Nephron progenitor cell (in vitro differentiated cells): ENCODE results near the gene SUSD4.
"Not testable (repeated sequence)": the region's sequence is repeated elsewhere in the genome, so short reads cannot be mapped to it uniquely, and the experiment has no call there.

Source experiments
- DNase-seq: peaks from one replicate; pipeline ENCODE4 v3.0.0; 2021
- H3K27ac Mint-ChIP-seq: 2 replicates; pipeline ENCODE4 v1.8.0; 2021; ENCODE audit warnings: mild to moderate bottlenecking, moderate library complexity, mixed read lengths
- H3K27me3 Mint-ChIP-seq: 2 replicates; pipeline ENCODE4 v1.8.0; 2021; ENCODE audit warnings: mild to moderate bottlenecking, low read depth, mixed read lengths; ENCODE audit not compliant: poor library complexity
- H3K36me3 Mint-ChIP-seq: 2 replicates; pipeline ENCODE4 v1.8.0; 2021; ENCODE audit warnings: low read depth, mixed read lengths
- H3K4me1 Mint-ChIP-seq: 2 replicates; pipeline ENCODE4 v1.8.0; 2021; ENCODE audit warnings: mixed read lengths
- H3K4me3 Mint-ChIP-seq: 2 replicates; pipeline ENCODE4 v1.8.0; 2021; ENCODE audit warnings: mild to moderate bottlenecking, moderate library complexity, mixed read lengths
- H3K9me3 Mint-ChIP-seq: 2 replicates; pipeline ENCODE4 v1.8.0; 2021; ENCODE audit warnings: mild to moderate bottlenecking, moderate library complexity, mixed read lengths
- TF ChIP-seq, protein P1 (sequence below): fragments of 200-600 bp; sonication (generic); IDR thresholded peaks from 2 replicates; pipeline ENCODE4 v1.5.0; 2021; ENCODE audit warnings: antibody characterized with exemption

SUSD4 gene

DNA sequence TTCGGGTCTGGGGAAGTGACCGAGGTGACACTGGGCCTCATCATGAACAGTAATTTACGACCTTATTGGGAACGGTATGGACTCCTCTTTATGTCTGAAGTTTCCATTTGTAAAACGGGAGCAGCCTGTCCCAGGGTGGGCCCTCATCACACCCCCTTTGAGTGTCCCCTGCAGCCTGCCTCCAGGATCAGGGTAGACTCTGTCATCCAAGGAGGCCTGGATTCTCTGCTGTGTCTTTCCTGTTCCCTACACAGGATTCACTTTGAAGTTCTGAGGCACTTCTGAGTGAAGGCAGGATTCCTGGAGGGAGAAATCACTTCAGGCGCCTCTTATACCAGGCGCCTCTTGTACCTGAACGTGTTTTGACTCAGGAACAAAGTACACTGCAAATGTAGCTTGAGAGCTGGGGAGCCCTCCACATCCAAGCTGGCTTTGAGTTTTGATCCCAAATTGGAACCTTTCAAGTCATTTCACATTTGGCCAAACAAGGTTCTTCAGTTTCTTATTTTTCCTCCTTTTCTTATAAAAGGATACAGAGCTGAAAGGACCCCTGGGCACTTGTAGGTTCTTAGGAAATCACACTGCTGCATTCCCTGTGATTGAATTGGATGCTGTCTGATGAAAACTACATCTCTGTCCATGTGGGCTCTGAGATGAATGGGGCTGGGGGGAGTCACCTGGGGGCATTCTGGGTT, 106.0 kb downstream of the SUSD4 start:
- H3K27me3 Mint-ChIP-seq, result no peaks in the 10 kb centered on the region

DNA sequence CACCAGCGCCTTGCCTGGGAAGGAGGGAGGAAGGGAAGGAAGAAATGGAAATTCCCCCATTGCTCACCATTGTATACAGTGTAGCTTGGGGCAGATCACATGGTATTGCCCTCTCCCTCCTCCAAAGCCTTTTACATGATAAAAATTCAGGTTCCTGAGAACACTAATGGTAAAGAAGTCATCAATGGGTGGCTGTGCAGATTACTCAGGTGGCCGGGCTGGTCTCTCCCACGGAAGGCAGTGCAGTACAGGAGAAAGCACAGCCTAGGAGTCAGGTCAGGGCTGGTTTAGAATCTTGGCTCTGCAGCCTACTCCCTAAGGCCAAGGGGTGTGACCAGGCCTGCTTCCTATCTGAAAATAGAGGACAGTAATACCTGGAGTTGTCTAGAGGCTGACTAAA, 107.9 kb downstream of the SUSD4 start:
- H3K27ac Mint-ChIP-seq, result no peak overlapping the region
- no peak for DNase-seq
- H3K27me3 Mint-ChIP-seq, result no peaks in the 10 kb centered on the region
- no peaks in the 10 kb centered on the region for H3K9me3 Mint-ChIP-seq
- TF ChIP-seq, protein P1, sequence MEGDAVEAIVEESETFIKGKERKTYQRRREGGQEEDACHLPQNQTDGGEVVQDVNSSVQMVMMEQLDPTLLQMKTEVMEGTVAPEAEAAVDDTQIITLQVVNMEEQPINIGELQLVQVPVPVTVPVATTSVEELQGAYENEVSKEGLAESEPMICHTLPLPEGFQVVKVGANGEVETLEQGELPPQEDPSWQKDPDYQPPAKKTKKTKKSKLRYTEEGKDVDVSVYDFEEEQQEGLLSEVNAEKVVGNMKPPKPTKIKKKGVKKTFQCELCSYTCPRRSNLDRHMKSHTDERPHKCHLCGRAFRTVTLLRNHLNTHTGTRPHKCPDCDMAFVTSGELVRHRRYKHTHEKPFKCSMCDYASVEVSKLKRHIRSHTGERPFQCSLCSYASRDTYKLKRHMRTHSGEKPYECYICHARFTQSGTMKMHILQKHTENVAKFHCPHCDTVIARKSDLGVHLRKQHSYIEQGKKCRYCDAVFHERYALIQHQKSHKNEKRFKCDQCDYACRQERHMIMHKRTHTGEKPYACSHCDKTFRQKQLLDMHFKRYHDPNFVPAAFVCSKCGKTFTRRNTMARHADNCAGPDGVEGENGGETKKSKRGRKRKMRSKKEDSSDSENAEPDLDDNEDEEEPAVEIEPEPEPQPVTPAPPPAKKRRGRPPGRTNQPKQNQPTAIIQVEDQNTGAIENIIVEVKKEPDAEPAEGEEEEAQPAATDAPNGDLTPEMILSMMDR, result no peak
- H3K4me3 Mint-ChIP-seq, result no peak overlapping the region
- no peaks in the 10 kb centered on the region for H3K36me3 Mint-ChIP-seq
- H3K4me1 Mint-ChIP-seq, result peaks cover 61% of the 10 kb centered on the region

More for the DNA sequence above, 106.0 kb downstream of the SUSD4 start:
- Mint-ChIP-seq H3K4me1 (peaks cover 57% of the 10 kb centered on the region), H3K27ac (peak overlapping the region; percentile 53), H3K9me3 (no peaks in the 10 kb centered on the region), H3K36me3 (no peaks in the 10 kb centered on the region), H3K4me3 (no peak overlapping the region)
- TF ChIP-seq, protein P1, result no peak
- DNase-seq, result no peak

DNA sequence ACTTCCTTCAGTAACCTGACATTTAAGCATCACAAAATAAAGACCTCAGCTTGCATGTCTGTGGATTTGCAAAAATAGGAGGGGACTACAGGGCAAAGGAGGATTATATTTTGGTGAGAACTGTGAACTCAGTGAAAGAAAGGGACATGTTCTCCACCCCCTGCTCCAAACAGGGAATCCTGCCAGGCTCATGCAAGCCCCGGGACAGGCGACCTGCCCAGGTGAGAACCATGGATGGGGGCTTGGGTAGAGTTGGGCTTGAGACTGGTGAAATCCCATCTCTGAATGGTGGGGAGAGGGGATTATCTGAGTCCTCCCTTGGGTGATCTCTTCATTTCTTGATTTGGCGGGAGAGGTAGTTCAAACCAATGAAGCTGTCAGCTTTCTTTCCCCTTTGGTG, 110.1 kb downstream of the SUSD4 start:
- no peak for DNase-seq
- TF ChIP-seq, protein P1, result no peak
- no peak overlapping the region for H3K4me3 Mint-ChIP-seq
- peaks cover 9% of the 10 kb centered on the region for H3K27me3 Mint-ChIP-seq
- peaks cover 46% of the 10 kb centered on the region for H3K4me1 Mint-ChIP-seq
- H3K36me3 Mint-ChIP-seq, result no peaks in the 10 kb centered on the region
- H3K27ac Mint-ChIP-seq, result peak overlapping the region; percentile 8
- H3K9me3 Mint-ChIP-seq, result no peaks in the 10 kb centered on the region

DNA sequence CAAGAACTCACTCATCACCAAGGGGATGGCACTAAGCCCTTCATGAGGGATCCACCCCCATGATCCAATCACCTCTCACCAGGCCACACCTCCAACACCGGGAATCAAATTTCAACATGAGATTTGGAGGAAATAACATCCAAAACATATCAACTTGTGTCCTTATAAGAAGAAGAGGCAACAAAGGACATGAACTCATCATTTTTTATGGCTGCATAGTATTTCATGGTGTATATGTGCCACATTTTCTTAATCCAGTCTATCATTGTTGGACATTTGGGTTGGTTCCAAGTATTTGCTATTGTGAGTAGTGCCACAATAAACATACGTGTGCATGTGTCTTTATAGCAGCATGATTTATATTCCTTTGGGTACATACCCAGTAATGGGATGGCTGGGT, 112.6 kb downstream of the SUSD4 start:
- H3K36me3 Mint-ChIP-seq, H3K4me3 Mint-ChIP-seq: not testable (repeated sequence)
- H3K27me3 Mint-ChIP-seq, result peaks cover 16% of the 10 kb centered on the region

DNA sequence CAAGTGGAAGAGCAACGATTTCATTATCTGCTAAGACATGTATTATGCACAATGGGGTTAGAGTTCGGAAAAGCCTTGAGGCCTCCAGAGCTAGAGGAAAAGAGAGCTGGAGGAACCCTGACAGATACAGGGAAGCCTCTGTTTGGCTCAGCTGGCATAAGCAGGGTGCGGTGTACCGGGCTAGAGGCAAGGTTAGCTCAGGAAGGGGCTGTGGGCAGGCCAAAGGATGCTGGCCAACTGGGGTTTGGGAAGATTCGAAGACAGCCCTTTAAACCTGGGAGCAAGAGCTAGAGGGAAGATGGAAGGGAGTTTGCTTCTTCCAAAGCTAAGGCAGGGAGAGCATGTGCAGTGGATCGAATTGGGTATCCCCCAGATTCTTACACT, 113.4 kb downstream of the SUSD4 start:
- no peak for DNase-seq
- Mint-ChIP-seq H3K4me3 (no peak overlapping the region), H3K27ac (no peak overlapping the region), H3K36me3 (no peaks in the 10 kb centered on the region), H3K9me3 (no peaks in the 10 kb centered on the region), H3K27me3 (peaks cover 18% of the 10 kb centered on the region), H3K4me1 (peaks cover 30% of the 10 kb centered on the region)
- TF ChIP-seq, protein P1, result no peak

More for the DNA sequence above, 112.6 kb downstream of the SUSD4 start:
- not testable (repeated sequence) for DNase-seq, H3K9me3 Mint-ChIP-seq, H3K27ac Mint-ChIP-seq
- H3K4me1 Mint-ChIP-seq, result peaks cover 27% of the 10 kb centered on the region

DNA sequence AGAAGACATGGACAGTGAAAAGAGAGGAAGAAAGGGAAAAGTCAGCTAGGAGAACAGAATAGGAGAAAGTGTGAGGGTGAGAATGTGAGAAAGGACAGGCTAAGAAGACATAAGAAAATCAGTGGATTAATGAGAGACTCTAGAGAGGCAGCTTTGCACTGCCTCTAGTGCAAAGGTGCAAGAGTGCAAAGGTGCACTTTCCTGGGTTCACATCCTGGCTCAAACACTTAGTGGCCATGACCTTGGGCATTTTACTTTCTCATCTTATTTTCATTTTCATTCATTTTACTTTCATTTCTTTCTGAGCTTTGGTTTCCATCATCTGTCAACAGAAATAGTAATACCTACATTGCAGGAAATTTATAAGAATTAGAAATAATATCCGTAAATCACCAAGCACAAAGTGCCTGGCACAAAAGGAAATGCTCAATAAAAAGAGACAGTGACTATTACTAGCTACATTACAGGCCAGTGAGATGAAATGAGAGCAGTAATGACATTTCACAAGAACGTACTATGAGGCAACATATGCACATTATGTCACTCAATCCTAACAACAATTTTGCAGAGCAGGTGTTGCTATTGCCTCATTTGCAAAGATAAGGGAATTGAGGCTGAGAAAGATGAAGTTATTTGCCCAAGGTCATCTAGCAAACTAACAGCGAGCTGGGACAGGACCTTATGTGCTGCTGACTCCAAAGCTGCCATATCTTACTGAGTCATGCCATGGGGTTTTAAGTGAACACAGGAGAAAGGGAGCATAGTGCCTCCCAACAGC, 113.9 kb downstream of the SUSD4 start:
- no peak overlapping the region for H3K27ac Mint-ChIP-seq
- no peak for DNase-seq
- H3K4me1 Mint-ChIP-seq, result peaks cover 28% of the 10 kb centered on the region
- H3K9me3 Mint-ChIP-seq, result no peaks in the 10 kb centered on the region
- TF ChIP-seq, protein P1, result no peak
- H3K36me3 Mint-ChIP-seq, result no peaks in the 10 kb centered on the region
- no peak overlapping the region for H3K4me3 Mint-ChIP-seq
- peaks cover 19% of the 10 kb centered on the region for H3K27me3 Mint-ChIP-seq
